T-helper 1 cell treated with Interleukin-12 subunit alpha and Interleukin-12 subunit beta and Interleukin-4 antibody, amounts not matched to agents 30 μg/mL and 1 μg/mL, for 36 hours (primary cell): ENCODE results near the gene DMD.

Source experiments
- H3K27ac Mint-ChIP-seq: one replicate; pipeline ENCODE4 v1.8.0; 2021; ENCODE audit warnings: mild to moderate bottlenecking, mixed read lengths
- H3K27me3 Mint-ChIP-seq: one replicate; pipeline ENCODE4 v1.8.0; 2021; ENCODE audit warnings: low read depth, mixed read lengths
- H3K36me3 Mint-ChIP-seq: one replicate; pipeline ENCODE4 v1.8.0; 2021; ENCODE audit warnings: low read depth, mixed read lengths
- H3K4me1 Mint-ChIP-seq: one replicate; pipeline ENCODE4 v1.8.0; 2021; ENCODE audit warnings: low read depth, mixed read lengths
- H3K4me3 Mint-ChIP-seq: one replicate; pipeline ENCODE4 v1.8.0; 2021; ENCODE audit warnings: mild to moderate bottlenecking, moderate library complexity, mixed read lengths
- H3K9me3 Mint-ChIP-seq: one replicate; pipeline ENCODE4 v1.8.0; 2021; ENCODE audit warnings: mixed read lengths

Gene DMD

DNA sequence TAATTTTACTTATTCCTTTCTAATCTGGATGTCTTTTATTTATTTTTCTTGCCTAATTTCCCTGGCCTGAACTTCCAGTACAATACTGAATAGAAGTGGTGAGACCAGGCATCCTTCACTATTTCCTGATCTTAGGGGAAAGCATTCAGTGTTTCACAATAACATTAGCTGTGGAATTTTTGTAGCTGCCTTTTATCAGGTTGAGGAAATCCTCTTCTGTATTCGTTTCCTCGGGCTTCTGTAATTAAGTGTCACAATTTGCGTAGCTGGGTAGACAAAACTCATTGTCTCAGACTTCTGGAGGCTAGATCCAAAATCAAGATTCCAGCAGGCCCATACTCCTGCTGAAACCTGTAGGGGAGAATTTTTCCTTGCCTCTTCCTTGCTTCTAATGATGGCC, 1541.1 kb downstream of the DMD start:
- H3K4me1 Mint-ChIP-seq = no peaks in the 10 kb centered on the region
- no peaks in the 10 kb centered on the region for H3K9me3 Mint-ChIP-seq
- H3K27me3 Mint-ChIP-seq = no peaks in the 10 kb centered on the region
- H3K36me3 Mint-ChIP-seq = no peaks in the 10 kb centered on the region
- H3K4me3 Mint-ChIP-seq = no peak overlapping the region
- H3K27ac Mint-ChIP-seq = no peak overlapping the region

GRCh38 chrX:31665454-31665853, 1545.9 kb downstream of the DMD start:
- Mint-ChIP-seq H3K4me3 (no peak overlapping the region), H3K9me3 (no peaks in the 10 kb centered on the region), H3K4me1 (no peaks in the 10 kb centered on the region), H3K36me3 (no peaks in the 10 kb centered on the region), H3K27ac (no peak overlapping the region), H3K27me3 (no peaks in the 10 kb centered on the region)

DNA sequence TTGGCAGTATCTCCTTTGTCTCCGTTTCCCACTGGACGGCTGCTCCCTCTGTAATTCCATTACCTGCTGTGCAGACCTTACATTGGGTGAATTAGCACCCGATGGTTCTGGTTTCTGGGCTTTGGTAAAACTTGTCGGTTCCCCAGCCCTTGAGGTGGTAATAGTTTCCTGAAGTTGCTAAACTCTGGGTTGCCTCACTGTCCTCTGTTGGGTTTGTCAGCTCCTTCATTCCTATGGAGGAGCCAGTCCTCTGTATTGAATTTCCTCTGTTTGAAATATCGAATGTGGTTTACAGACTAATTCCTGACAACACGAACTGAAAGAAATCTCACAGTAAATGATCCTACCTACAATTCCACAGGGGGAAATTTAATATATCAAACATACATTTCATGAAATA, 1548.2 kb downstream of the DMD start:
- Mint-ChIP-seq H3K4me3 (no peak overlapping the region), H3K4me1 (no peaks in the 10 kb centered on the region), H3K9me3 (no peaks in the 10 kb centered on the region), H3K27ac (no peak overlapping the region), H3K27me3 (no peaks in the 10 kb centered on the region), H3K36me3 (no peaks in the 10 kb centered on the region)

DNA sequence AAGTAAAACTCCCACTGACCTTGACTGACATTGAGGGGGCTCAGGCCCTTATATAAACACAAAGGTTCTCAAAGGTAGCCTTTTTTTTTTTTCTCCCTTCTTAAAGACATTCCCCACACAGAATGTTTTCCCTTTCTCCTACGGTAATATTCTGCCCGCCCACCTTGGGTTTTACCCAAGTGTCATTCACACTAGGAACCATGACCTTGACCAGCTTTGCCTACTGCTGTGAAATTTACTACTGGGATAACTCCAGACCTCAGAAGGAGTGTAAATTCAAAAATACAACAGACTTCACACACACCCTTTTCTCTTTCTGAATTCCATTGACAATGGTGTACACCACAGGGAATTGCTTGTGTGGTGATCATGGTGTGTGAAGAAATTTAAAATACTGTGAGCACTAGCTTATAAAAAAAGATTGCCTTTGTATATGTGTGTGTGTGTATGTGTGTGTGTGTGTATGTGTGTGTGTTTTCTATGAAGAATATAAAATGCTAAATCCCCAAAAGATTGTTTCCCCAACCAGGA, 1550.0 kb downstream of the DMD start:
- Mint-ChIP-seq H3K27ac (no peak overlapping the region), H3K36me3 (no peaks in the 10 kb centered on the region), H3K4me1 (no peaks in the 10 kb centered on the region), H3K9me3 (no peaks in the 10 kb centered on the region), H3K4me3 (no peak overlapping the region), H3K27me3 (no peaks in the 10 kb centered on the region)

DNA sequence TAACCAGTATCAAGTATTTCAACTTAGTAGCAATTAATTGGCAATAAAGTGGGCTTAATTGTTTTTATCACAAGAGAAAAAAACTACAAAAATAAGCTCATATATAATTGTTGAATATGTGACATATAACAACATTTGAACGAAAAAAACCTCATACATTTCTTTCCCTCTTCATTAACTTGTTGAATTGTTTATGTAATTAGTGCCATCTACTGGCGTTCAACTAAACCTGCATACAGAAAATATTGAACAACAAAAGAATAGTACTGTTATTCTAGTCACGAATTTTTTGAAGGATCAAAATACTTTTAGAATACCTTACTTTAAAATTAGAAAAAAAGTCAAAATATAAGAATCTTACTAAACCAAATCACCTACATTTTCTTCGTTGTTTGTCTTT, 1553.0 kb downstream of the DMD start:
- Mint-ChIP-seq H3K36me3 (no peaks in the 10 kb centered on the region), H3K27ac (no peak overlapping the region), H3K27me3 (no peaks in the 10 kb centered on the region), H3K4me1 (no peaks in the 10 kb centered on the region), H3K4me3 (no peak overlapping the region), H3K9me3 (no peaks in the 10 kb centered on the region)

DNA sequence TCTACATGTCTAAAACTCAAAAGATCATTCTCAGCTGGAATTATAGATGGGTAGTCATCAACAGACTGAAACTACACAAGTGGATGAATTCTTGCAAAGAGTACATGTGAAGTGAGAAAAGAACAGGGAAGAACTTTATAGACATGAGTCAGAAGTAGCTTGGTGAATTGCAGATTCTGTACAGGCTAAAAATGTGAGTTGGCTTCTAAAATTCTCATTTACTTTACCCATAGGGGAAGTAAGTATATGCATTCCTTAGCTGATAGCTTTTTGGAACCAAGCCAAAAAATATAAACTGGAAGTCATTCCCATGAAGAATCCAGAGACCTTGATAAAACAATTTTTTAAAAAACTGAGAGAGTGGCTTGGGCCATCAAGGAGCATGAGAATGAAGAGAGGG, 1555.3 kb downstream of the DMD start:
- Mint-ChIP-seq H3K4me1 (no peaks in the 10 kb centered on the region), H3K9me3 (no peaks in the 10 kb centered on the region), H3K4me3 (no peak overlapping the region), H3K27ac (no peak overlapping the region), H3K36me3 (no peaks in the 10 kb centered on the region), H3K27me3 (no peaks in the 10 kb centered on the region)

DNA sequence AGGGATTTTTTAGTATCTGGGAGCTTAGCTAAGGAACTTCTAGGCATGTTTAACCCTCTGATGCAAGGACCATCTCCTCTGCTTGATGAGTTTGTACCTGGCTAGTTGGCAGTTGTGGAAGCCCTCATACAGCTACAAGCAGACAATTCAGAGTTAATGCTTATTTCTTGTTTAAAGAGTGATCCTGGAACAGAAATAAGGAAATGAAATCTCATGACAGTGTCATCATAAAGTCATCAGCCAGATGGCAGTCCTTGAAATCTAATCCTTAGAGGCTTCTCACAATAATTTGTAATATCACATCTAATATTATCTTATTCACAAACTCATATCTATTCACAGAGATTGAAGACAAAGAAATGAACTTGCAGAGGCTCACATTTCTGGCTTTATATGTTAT, 1557.9 kb downstream of the DMD start:
- Mint-ChIP-seq H3K4me1 (no peaks in the 10 kb centered on the region), H3K36me3 (no peaks in the 10 kb centered on the region), H3K27me3 (no peaks in the 10 kb centered on the region), H3K27ac (no peak overlapping the region), H3K9me3 (no peaks in the 10 kb centered on the region), H3K4me3 (no peak overlapping the region)

- Mint-ChIP-seq H3K4me1 (no peaks in the 10 kb centered on the region), H3K27ac (no peak overlapping the region), H3K36me3 (no peaks in the 10 kb centered on the region), H3K9me3 (no peaks in the 10 kb centered on the region), H3K27me3 (no peaks in the 10 kb centered on the region), H3K4me3 (no peak overlapping the region)
Observed at GRCh38 chrX:31652650-31653049, 1558.7 kb downstream of the DMD start.

- Mint-ChIP-seq H3K27ac (no peak overlapping the region), H3K27me3 (no peaks in the 10 kb centered on the region), H3K36me3 (no peaks in the 10 kb centered on the region), H3K4me3 (no peak overlapping the region), H3K9me3 (no peaks in the 10 kb centered on the region), H3K4me1 (no peaks in the 10 kb centered on the region)
Observed at GRCh38 chrX:31649201-31649600, 1562.1 kb downstream of the DMD start.

DNA sequence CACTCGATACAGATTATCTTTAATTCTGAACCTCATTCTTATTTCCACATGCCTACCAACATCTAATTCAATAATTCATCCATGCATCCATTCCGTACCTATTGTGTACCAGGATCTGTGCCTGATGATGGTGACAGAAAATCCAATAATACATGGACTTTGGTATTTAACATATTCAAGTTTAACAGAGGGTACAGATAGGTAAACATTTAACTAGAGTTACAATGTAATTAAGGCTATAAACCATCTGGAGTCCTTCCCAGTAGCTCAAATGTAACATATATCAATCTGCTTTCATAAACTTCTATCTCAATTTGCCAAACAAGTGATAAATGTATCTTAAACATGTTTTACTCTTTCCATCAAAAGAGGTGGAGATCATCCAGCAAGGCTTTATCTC, 1578.0 kb downstream of the DMD start:
- Mint-ChIP-seq H3K4me1 (no peaks in the 10 kb centered on the region), H3K27me3 (no peaks in the 10 kb centered on the region), H3K27ac (no peak overlapping the region), H3K4me3 (no peak overlapping the region), H3K36me3 (no peaks in the 10 kb centered on the region), H3K9me3 (no peaks in the 10 kb centered on the region)

DNA sequence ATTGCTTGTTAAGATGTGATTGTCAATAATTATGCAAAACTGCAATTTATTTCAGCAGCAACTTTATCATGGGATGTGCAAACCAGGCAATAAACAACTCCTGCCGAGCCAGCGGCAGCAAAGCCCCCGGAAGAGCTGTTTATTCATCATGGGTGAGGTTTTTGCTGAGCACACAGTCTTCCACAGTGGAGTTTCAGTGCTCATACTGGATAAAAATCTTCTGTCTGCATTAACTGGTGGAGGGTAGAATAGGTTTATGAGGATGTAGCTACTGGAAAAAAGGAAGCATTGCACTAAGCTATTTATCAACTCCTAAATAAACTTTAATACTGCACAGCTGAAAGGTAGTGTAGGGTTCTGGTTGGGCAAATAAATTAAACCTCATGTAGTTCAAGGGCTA, 1582.2 kb downstream of the DMD start:
- no peak overlapping the region for H3K27ac Mint-ChIP-seq
- no peaks in the 10 kb centered on the region for H3K9me3 Mint-ChIP-seq

GRCh38 chrX:31609130-31609529, 1602.2 kb downstream of the DMD start:
- H3K4me3 Mint-ChIP-seq = no peak overlapping the region
- no peaks in the 10 kb centered on the region for H3K9me3 Mint-ChIP-seq
- H3K4me1 Mint-ChIP-seq = no peaks in the 10 kb centered on the region
- H3K27me3 Mint-ChIP-seq = no peaks in the 10 kb centered on the region
- no peak overlapping the region for H3K27ac Mint-ChIP-seq
- H3K36me3 Mint-ChIP-seq = no peaks in the 10 kb centered on the region

More for the DNA sequence above, 1582.2 kb downstream of the DMD start:
- Mint-ChIP-seq H3K27me3 (no peaks in the 10 kb centered on the region), H3K4me1 (no peaks in the 10 kb centered on the region), H3K4me3 (no peak overlapping the region), H3K36me3 (no peaks in the 10 kb centered on the region)

- H3K27me3 Mint-ChIP-seq = no peaks in the 10 kb centered on the region
- no peaks in the 10 kb centered on the region for H3K36me3 Mint-ChIP-seq
- no peak overlapping the region for H3K27ac Mint-ChIP-seq
- H3K4me3 Mint-ChIP-seq = no peak overlapping the region
- H3K9me3 Mint-ChIP-seq = no peaks in the 10 kb centered on the region
- H3K4me1 Mint-ChIP-seq = no peaks in the 10 kb centered on the region
Observed at GRCh38 chrX:31608638-31609037, 1602.7 kb downstream of the DMD start.

- Mint-ChIP-seq H3K36me3 (no peaks in the 10 kb centered on the region), H3K27ac (no peak overlapping the region), H3K27me3 (no peaks in the 10 kb centered on the region), H3K4me1 (no peaks in the 10 kb centered on the region), H3K4me3 (no peak overlapping the region), H3K9me3 (no peaks in the 10 kb centered on the region)
Observed at GRCh38 chrX:31606771-31607170, 1604.6 kb downstream of the DMD start.

DNA sequence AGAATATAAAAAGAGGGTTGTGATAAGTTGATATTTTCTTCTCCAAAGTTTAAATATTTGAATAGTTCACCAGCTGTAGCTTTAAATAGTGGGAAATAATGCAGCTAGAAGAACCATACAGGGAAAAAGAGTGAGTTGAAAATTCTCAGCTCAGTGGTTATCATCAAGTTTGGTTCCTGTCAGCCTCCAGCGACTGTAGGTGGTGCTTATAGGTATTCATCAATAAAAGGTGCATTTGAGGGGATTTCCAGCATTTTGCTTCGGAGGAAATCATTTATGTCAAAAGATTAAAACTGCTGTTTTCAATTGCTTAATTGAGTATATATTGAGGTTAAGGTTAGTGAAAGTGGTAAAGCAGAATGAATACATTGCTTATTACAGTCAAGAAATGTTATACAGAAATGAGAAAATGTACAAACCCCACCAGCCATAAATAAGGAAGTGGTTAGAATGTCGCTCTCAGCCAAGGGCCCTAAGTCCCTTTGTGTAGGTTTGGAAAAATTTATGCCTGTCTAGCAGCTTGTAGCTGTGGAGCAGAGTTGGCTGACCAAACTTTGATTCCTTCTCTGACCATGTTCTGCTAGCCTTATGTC, 1606.6 kb downstream of the DMD start:
- Mint-ChIP-seq H3K27ac (no peak overlapping the region), H3K4me3 (no peak overlapping the region), H3K36me3 (no peaks in the 10 kb centered on the region), H3K9me3 (no peaks in the 10 kb centered on the region), H3K4me1 (no peaks in the 10 kb centered on the region), H3K27me3 (no peaks in the 10 kb centered on the region)
